Ovary (tissue), 9 donors: ENCODE data around the gene CHL1. TPM values are rescaled to one million over a fixed set of nuclear protein-coding genes. Genes with fewer than 3 reads are reported as not detected.
A peak's percentile ranks its signal among the peaks of the same experiment; 100 is the strongest.

ENCODE experiments used
- DNase-seq, 5 donors: peaks; one replicate each; pipeline ENCODE4 v3.0.0-alpha.2; 2019 to 2020
- H3K27ac ChIP-seq, 2 donors: fragments of 200-600 bp; one replicate each; pipeline versions ENCODE4 v1.5.1 to v1.8.0; 2019 to 2022
- H3K27me3 ChIP-seq: fragments of 200-600 bp; one replicate; pipeline ENCODE4 v1.8.0; 2022
- H3K36me3 ChIP-seq: fragments of 200-600 bp; sonication (generic); one replicate; pipeline ENCODE4 v1.5.1; 2019
- H3K4me1 ChIP-seq: one replicate; pipeline ENCODE4 v1.8.1; 2013; ENCODE audit warnings: mild to moderate bottlenecking, moderate library complexity; ENCODE audit not compliant: insufficient read depth
- H3K4me3 ChIP-seq: fragments of 200-600 bp; sonication (generic); one replicate; pipeline ENCODE4 v1.5.1; 2017
- H3K9me3 ChIP-seq, 2 donors: fragments of 200-600 bp in 1 of 2; sonication (generic) in 1 of 2; one replicate each; pipeline versions ENCODE4 v1.5.1 to v1.8.1; 2013 to 2019; ENCODE audit warnings: mild to moderate bottlenecking in 1 of 2, moderate library complexity in 1 of 2
- EP300 ChIP-seq: sonication (generic); formaldehyde crosslinking; IDR thresholded peaks from one replicate; pipeline ENCODE4 v1.6.1; 2017; ENCODE audit warnings: antibody characterized with exemption
- POLR2A ChIP-seq: fragments of 450-650 bp; IDR thresholded peaks from one replicate; pipeline ENCODE4 v1.6.1; 2017; ENCODE audit warnings: antibody characterized with exemption, mild to moderate bottlenecking, moderate library complexity
- WGBS, 3 donors: extraction: QIAGEN DNeasy Blood & Tissue Kit in 1 of 3; methylation state at CpG; one replicate each; pipeline versions ENCODE4 v1.1.5 to v1.1.7; 2013 to 2017; 5-methylcytosine and 5-hydroxymethylcytosine counted together
- intact Hi-C, 4 donors: fragments of 100-400 bp; cut with DNase I; formaldehyde crosslinking; loops; one replicate each; pipeline versions ENCODE4 v1.11.0 to v1.15.1; 2022 to 2023
- polyA plus RNA-seq, 2 donors: library from polyadenylated mRNA; stranded (reverse); fragments of 200-250 nt in 1 of 2; fragments of 350-450 nt in 1 of 2; fragmentation: Illumina TruSeq in 1 of 2; extraction: RNeasy Lipid Tissue Mini Kit (QIAGEN cat#74804) in 1 of 2; gene quantifications; one replicate each; pipeline ENCODE4 v1.2.3, GENCODE V29; 2013 to 2014
- total RNA-seq, 7 donors: library from RNA; depleted of rRNA in 2 of 7; stranded (reverse); fragments of >200 nt in 2 of 7; fragmentation: NEBNext Ultra II Directional in 3 of 7; extraction: Animal tissue kit (Norgen Biotek cat#: 25700) in 3 of 7; gene quantifications; one replicate each; pipeline versions ENCODE4 v1.1.0 to v1.2.4, GENCODE V29; 2016 to 2023
- TF ChIP-seq, protein P1 (sequence below), 3 donors: fragments of 450-650 bp in 2 of 3; fragments of 200-600 bp in 1 of 3; IDR thresholded peaks; one replicate each; pipeline versions ENCODE4 v1.5.1 to v1.8.0; 2016 to 2022; ENCODE audit warnings: antibody characterized with exemption in 3 of 3, mild to moderate bottlenecking in 1 of 3
- donor health status: DM: no; HTN: no; CAD: no; lungs with moderate emphysema.
- donor health status: DM: no; HTN: no; CAD: no.
- donor health status: Bipolar disorder and iron deficiency.
- donor health status: DM: yes; HTN: yes; CAD: no.
- donor health status: DM: no; HTN: no; CAD: no.
- donor health status: DM: yes; HTN: yes; CAD: no.

CHL1 gene
- total and polyA plus RNA-seq, 9 donors, result 20.8 to 101 (median 35.7) TPM

DNA sequence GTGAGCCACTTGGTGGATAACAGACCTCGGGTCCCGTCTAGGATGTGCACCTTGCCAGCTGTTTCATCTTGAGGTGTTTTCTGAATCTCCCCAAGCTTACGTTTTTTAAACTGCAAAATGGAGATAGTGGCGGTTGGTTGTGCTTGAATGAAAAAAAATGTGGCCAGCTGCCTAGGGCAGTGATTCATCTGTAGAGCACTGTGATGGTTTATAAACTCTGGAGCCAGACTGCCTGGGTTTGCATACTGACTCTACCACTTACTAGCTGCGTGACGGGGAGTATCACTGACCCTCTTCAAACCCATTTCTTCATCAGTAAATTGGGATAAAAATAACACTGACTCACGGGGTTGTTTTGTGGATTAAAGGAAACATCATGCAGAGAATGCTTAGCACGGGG, 159.1 kb downstream of the CHL1 start:
- TF ChIP-seq POLR2A (no peak), EP300 (no peak)
- TF ChIP-seq, protein P1, sequence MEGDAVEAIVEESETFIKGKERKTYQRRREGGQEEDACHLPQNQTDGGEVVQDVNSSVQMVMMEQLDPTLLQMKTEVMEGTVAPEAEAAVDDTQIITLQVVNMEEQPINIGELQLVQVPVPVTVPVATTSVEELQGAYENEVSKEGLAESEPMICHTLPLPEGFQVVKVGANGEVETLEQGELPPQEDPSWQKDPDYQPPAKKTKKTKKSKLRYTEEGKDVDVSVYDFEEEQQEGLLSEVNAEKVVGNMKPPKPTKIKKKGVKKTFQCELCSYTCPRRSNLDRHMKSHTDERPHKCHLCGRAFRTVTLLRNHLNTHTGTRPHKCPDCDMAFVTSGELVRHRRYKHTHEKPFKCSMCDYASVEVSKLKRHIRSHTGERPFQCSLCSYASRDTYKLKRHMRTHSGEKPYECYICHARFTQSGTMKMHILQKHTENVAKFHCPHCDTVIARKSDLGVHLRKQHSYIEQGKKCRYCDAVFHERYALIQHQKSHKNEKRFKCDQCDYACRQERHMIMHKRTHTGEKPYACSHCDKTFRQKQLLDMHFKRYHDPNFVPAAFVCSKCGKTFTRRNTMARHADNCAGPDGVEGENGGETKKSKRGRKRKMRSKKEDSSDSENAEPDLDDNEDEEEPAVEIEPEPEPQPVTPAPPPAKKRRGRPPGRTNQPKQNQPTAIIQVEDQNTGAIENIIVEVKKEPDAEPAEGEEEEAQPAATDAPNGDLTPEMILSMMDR (IDR thresholded peaks at IDR 0.05), result no peak
- Histone ChIP-seq H3K27ac (no peak overlapping the region), H3K36me3 (no peaks in the 10 kb centered on the region), H3K9me3 (no peaks in the 10 kb centered on the region), H3K4me1 (peaks cover 4% of the 10 kb centered on the region), H3K27me3 (no peaks in the 10 kb centered on the region), H3K4me3 (peak overlapping the region; percentile 21)
- intact Hi-C loops, result no loop called here
- DNase-seq, result peak in 4 of 5 donors; percentile 24 to 36 (median 25)
- 7 to 21% (median 9%) methylated on average over 8 of the region's 8 CpGs for WGBS, 3 donors

DNA sequence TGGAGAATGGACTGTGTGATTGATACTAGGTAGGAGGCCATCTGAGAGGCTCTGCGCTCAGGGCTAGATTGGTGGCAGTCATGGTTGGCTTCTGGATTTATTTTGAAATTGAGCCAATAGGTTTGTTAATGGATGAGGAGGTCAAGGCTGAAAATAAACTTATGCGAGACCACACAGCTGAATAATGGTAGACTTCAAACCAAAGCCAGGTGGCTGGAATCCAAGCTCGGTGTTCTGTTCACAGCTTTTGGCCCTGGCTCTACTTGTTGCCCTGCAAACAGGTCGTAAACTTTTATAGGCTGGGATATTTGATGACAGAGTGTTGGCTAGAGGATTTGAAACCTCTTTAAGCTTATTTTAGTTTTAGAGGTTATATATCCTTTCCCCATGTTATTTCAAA, 160.4 kb downstream of the CHL1 start:
- DNase-seq, result no peak
- WGBS, 3 donors, result 31 to 38% (median 38%) methylated on average over 4 of the region's 4 CpGs
- Histone ChIP-seq H3K27ac (no peak overlapping the region), H3K4me3 (no peak overlapping the region), H3K36me3 (no peaks in the 10 kb centered on the region), H3K4me1 (peaks cover 4% of the 10 kb centered on the region), H3K9me3 (no peaks in the 10 kb centered on the region), H3K27me3 (no peaks in the 10 kb centered on the region)
- no peak for TF ChIP-seq POLR2A
- TF ChIP-seq EP300, result no peak
- TF ChIP-seq, protein P1 (IDR thresholded peaks at IDR 0.05), result no peak
- intact Hi-C loops, result no loop called here

DNA sequence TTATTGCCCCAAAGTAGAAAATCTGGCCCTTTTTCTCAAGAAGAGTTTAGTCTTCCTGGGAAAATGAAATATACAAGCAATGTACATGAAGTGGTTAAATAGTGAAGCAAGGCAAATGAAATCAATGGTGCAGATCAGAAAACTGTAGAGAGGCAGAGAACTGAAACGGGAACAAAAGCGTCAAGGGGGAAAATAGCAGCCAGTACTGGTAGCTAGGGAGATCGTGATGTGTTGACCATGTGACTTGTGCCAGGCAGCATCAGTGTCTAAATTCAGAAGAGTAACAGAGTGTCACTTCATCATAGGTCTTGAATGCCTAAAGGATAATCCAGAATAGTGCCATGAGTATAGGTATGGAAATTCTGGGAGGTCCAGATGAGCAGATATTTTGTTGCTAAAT, 163.1 kb downstream of the CHL1 start:
- no peaks in the 10 kb centered on the region for H3K27me3 ChIP-seq

DNA sequence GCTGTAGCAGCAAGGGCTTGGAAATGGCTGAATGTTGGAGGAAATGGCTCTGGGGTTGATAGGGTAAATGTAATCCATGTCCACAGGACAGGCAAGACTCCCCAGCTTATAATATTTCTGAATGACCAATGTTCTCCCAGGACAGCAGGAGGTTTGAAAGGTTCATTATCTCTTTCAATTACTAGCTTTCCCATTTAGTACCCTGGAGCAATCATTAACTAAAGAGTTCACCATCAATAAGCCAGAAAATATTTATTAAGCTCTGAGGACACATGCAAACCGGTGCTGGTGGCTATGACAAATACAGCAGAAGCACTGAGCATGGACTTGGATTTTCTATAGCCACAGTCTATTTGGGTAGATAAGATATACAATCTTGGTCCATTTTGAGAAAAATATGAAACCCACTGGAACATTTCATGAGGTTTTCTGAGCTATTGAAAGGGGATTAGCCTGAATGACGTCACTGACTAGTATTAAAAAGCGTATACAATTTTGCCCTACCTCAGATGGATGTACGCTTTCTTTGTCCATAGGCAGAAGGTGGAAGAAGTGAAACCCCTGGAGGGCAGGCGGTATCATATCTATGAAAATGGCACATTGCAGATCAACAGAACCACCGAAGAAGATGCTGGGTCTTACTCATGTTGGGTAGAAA, 166.2 kb downstream of the CHL1 start:
- no peak for DNase-seq
- Histone ChIP-seq H3K36me3 (no peaks in the 10 kb centered on the region), H3K27me3 (no peaks in the 10 kb centered on the region), H3K9me3 (no peaks in the 10 kb centered on the region), H3K27ac (no peak overlapping the region), H3K4me3 (no peak overlapping the region), H3K4me1 (no peaks in the 10 kb centered on the region)
- TF ChIP-seq, protein P1 (IDR thresholded peaks at IDR 0.05), result no peak
- TF ChIP-seq EP300 (no peak), POLR2A (no peak)
- intact Hi-C loops, result no loop called here
- WGBS, 3 donors, result 94 to 97% (median 96%) methylated on average over 6 of the region's 6 CpGs

More for the DNA sequence above, 163.1 kb downstream of the CHL1 start:
- intact Hi-C loops, result no loop called here
- no peaks in the 10 kb centered on the region for H3K9me3 ChIP-seq
- no peak overlapping the region for H3K4me3 ChIP-seq
- TF ChIP-seq POLR2A, result no peak
- TF ChIP-seq, protein P1 (IDR thresholded peaks at IDR 0.05), result no peak
- DNase-seq, result no peak
- 51 to 70% (median 55%) methylated on average over 3 of the region's 3 CpGs for WGBS, 3 donors
- H3K4me1 ChIP-seq, result peaks cover 4% of the 10 kb centered on the region
- H3K27ac ChIP-seq, result no peak overlapping the region
- H3K36me3 ChIP-seq, result no peaks in the 10 kb centered on the region
